K562 (cell line): ENCODE results near the gene CERS6. TPM values are rescaled to one million over a fixed set of nuclear protein-coding genes. Genes with fewer than 3 reads are reported as not detected.

Source experiments
- ATAC-seq: fragments of 200-7000 bp; cut with Tn5 transposase; 3 replicates; pipeline ENCODE4 v1.9.1; 2020; ENCODE audit warnings: moderate library complexity
- BruUV-seq: library from RNA; stranded (reverse); fragments of 400-500 nt; replicated peaks from 2 replicates; lab custom pipeline; 2021; lab: Mats Ljungman, UMichigan
- CTCF ChIA-PET: fragments of 300-600 bp; formaldehyde crosslinking; extraction: SDS; loops from one replicate; lab custom pipeline; 2021; ENCODE audit warnings: low intra/inter-chr PET ratio; lab: Yijun Ruan, JAX
- POLR2A ChIA-PET: fragments of 300-600, 350-650 bp; sonication (Branson Sonifier 250); formaldehyde crosslinking; extraction: SDS; loops from one replicate; lab custom pipeline; 2021; ENCODE audit warnings: antibody characterized with exemption, inconsistent platforms; lab: Yijun Ruan, JAX
- DNase-seq, 4 experiments: peaks; one replicate each; pipeline versions ENCODE4 v3.0.0 to v3.0.0-alpha.2; 2011 to 2018; ENCODE audit warnings: low spot score in 3 of 4, mixed read lengths in 3 of 4; ENCODE audit errors: extremely low read depth in 1 of 4
- FAIRE-seq: peaks from 2 replicates; lab custom pipeline; 2011; peaks lifted over from hg19 to GRCh38; lab: Jason Lieb, UNC
- H2AFZ ChIP-seq: 2 replicates; pipeline ENCODE4 v1.6.0; 2011; ENCODE audit warnings: low read depth, low read length, control low read depth, inconsistent platforms
- H3K27ac ChIP-seq: fragments of 200-600 bp; 3 replicates; pipeline ENCODE4 v1.8.0; 2011; ENCODE audit warnings: low read depth, mild to moderate bottlenecking, control low read depth, inconsistent platforms, low read length, moderate library complexity, mixed read lengths; ENCODE audit errors: extremely low read depth
- H3K27me3 ChIP-seq, 2 experiments: fragments of 300-600 bp in 1 of 2; 2 replicates in 1 of 2; 3 replicates in 1 of 2; pipeline versions ENCODE4 v1.6.0 to v1.8.0; 2011; ENCODE audit warnings: inconsistent platforms in 2 of 2, low read length in 2 of 2, mild to moderate bottlenecking in 1 of 2, mixed read lengths in 1 of 2, moderate library complexity in 1 of 2; ENCODE audit not compliant: control insufficient read depth in 2 of 2, insufficient read depth in 2 of 2
- H3K36me3 ChIP-seq: fragments of 300-600 bp; 3 replicates; pipeline ENCODE4 v1.8.0; 2011; ENCODE audit warnings: mild to moderate bottlenecking, low read length, inconsistent platforms; ENCODE audit not compliant: control insufficient read depth, insufficient read depth
- H3K4me1 ChIP-seq, 2 experiments: fragments of 200-600 bp in 1 of 2; replicated peaks in 1 of 2; 2 replicates in 1 of 2; 3 replicates in 1 of 2; pipeline versions ENCODE4 v1.5.1 to v1.8.0; 2011; ENCODE audit warnings: inconsistent platforms in 2 of 2, low read length in 2 of 2, mild to moderate bottlenecking in 1 of 2, mixed read lengths in 1 of 2, moderate library complexity in 1 of 2; ENCODE audit not compliant: control insufficient read depth in 2 of 2, insufficient read depth in 2 of 2
- H3K4me2 ChIP-seq: 2 replicates; pipeline ENCODE4 v1.6.1; 2011; ENCODE audit warnings: low read length, control low read depth, inconsistent platforms, mixed read lengths; ENCODE audit not compliant: insufficient read depth
- H3K4me3 ChIP-seq: fragments of 200-600 bp; sonication (generic), shearing (Covaris generic); 2 replicates; pipeline ENCODE4 v1.5.1; 2016; ENCODE audit warnings: control low read depth, inconsistent platforms
- H3K79me2 ChIP-seq: fragments of 200-600 bp; 3 replicates; pipeline ENCODE4 v1.8.0; 2011; ENCODE audit warnings: low read length, inconsistent platforms; ENCODE audit not compliant: control insufficient read depth, insufficient read depth
- H3K9ac ChIP-seq, 2 experiments: 2 replicates each; pipeline versions ENCODE4 v1.6.0 to v1.6.1; 2011; ENCODE audit warnings: low read depth in 2 of 2, low read length in 2 of 2, control low read depth in 1 of 2, inconsistent platforms in 1 of 2, mild to moderate bottlenecking in 1 of 2, mixed read lengths in 1 of 2; ENCODE audit not compliant: insufficient read depth in 1 of 2
- H3K9me1 ChIP-seq: one replicate; pipeline ENCODE4 v1.6.0; 2011; ENCODE audit warnings: inconsistent platforms, mild to moderate bottlenecking, low read length, moderate library complexity; ENCODE audit not compliant: control insufficient read depth, insufficient read depth
- H3K9me3 ChIP-seq: replicated peaks from 2 replicates; pipeline ENCODE4 v1.5.1; 2011; ENCODE audit warnings: low read depth, low read length, inconsistent platforms; ENCODE audit not compliant: control insufficient read depth, insufficient read depth
- H4K20me1 ChIP-seq: replicated peaks from 2 replicates; pipeline ENCODE4 v1.6.1; 2011; ENCODE audit warnings: low read length, inconsistent platforms, mixed read lengths; ENCODE audit not compliant: control insufficient read depth, insufficient read depth
- FOSL1 ChIP-seq: fragments of 200-800 bp; sonication (Bioruptor generic); conservative IDR thresholded peaks from 2 replicates; pipeline ENCODE4 v1.6.1; 2016; ENCODE audit warnings: missing genetic modification characterization, missing compliant biosample characterization
- FUS ChIP-seq: fragments of 200-400 bp; formaldehyde crosslinking; optimal IDR thresholded peaks from 2 replicates; pipeline ENCODE3; 2017; ENCODE audit warnings: low read depth, low read length
- HDGF ChIP-seq: fragments of 450-650 bp; IDR thresholded peaks from 2 replicates; pipeline ENCODE4 v1.6.1; 2016
- HSF4 ChIP-seq: fragments of 250-450 bp; sonication (Bioruptor Pico); IDR thresholded peaks from 2 replicates; pipeline ENCODE4 v2.1.2; 2022; ENCODE audit warnings: mild to moderate bottlenecking, moderate library complexity, borderline replicate concordance
- MAFG ChIP-seq: fragments of 450-650 bp; conservative IDR thresholded peaks from 2 replicates; pipeline ENCODE4 v1.6.1; 2016; ENCODE audit warnings: missing genetic modification characterization, missing compliant biosample characterization
- MECOM ChIP-seq: fragments of 250-450 bp; sonication (Bioruptor Pico); IDR thresholded peaks from 2 replicates; pipeline ENCODE4 v1.8.0; 2022; ENCODE audit warnings: inconsistent platforms
- SAP30 ChIP-seq: fragments of 200-600 bp; sonication (generic); IDR thresholded peaks from 2 replicates; pipeline ENCODE4 v1.6.1; 2012; ENCODE audit warnings: borderline replicate concordance, low read depth, mild to moderate bottlenecking, moderate library complexity, low read length, control low read depth, inconsistent platforms; ENCODE audit not compliant: insufficient read depth, poor library complexity, severe bottlenecking
- TAF7 ChIP-seq: fragments of 450-650 bp; IDR thresholded peaks from 2 replicates; pipeline ENCODE4 v1.6.1; 2016; ENCODE audit warnings: missing genetic modification characterization, missing compliant biosample characterization
- ZNF644 ChIP-seq: fragments of 200-800 bp; sonication (Bioruptor generic); IDR thresholded peaks from 2 replicates; pipeline ENCODE4 v1.6.1; 2016; ENCODE audit warnings: low read depth, missing genetic modification characterization, missing compliant biosample characterization
- ZNF77 ChIP-seq: fragments of 250-450 bp; sonication (Bioruptor Pico); IDR thresholded peaks from 2 replicates; pipeline ENCODE4 v1.5.0; 2020
- WGBS: fragments of 100-300 bp; shearing (Covaris generic); methylation state at CpG from one replicate; pipeline ENCODE4 v1.1.6; 2016; ENCODE audit warnings: low coverage, mixed read lengths; ENCODE audit not compliant: insufficient coverage; ENCODE audit errors: missing lambda C conversion rate; 5-methylcytosine and 5-hydroxymethylcytosine counted together
- in situ Hi-C: fragments of 300-500 bp; cut with MboI; formaldehyde crosslinking; loops from 4 replicates; pipeline ENCODE4 v1.15.0; 2018; ENCODE audit warnings: inconsistent platforms, mixed read lengths
- intact Hi-C: fragments of 100-400 bp; cut with micrococcal nuclease; formaldehyde crosslinking; loops from 2 replicates; pipeline ENCODE4 v1.14.2; 2022
- polyA plus RNA-seq, 8 experiments: library from polyadenylated mRNA; depleted of rRNA in 4 of 8; stranded (reverse) in 5 of 8; unstranded in 3 of 8; fragments of >200 nt; fragmentation: Nextera tagmentation in 2 of 8; fragmentation: Illumina TruSeq in 1 of 8; extraction: Ambion mirVana in 2 of 8; extraction: Trizol in 1 of 8; gene quantifications; 2 replicates each; pipeline versions ENCODE4 v1.2.1 to v1.2.3, GENCODE V29; 2011 to 2014; ENCODE audit warnings: inconsistent platforms in 1 of 8, missing spikeins in 1 of 8
- total RNA-seq, 7 experiments: library from RNA; depleted of rRNA in 6 of 7; stranded (reverse); fragments of >200 nt in 6 of 7; fragmentation: Illumina TruSeq in 2 of 7; extraction: Trizol in 2 of 7; gene quantifications; 2 replicates each; pipeline versions ENCODE4 v1.2.1 to v1.2.3, GENCODE V29; 2011 to 2021; ENCODE audit warnings: low replicate concordance in 1 of 7

Gene CERS6
- total and polyA plus RNA-seq, 9 of the 15 experiments (the other 6 are each of a cell fraction or from before 2014, with no cell fraction given): 1.6 to 13.6 (median 11.4) TPM

- Histone ChIP-seq H3K9ac (no peak overlapping the region), H4K20me1 (no peaks in the 10 kb centered on the region), H3K4me2 (no peak overlapping the region), H3K27me3 (no peaks in the 10 kb centered on the region), H3K36me3 (peaks cover 7% of the 10 kb centered on the region; the same call in 2 of the 3 replicates), H3K4me3 (no peak overlapping the region), H3K27ac (no peak overlapping the region)
- intact Hi-C loops (no loop called here), in situ Hi-C loops (no loop called here)
- FAIRE-seq: no peak
- CTCF ChIA-PET: no interaction called here
- WGBS: 52% methylated on average over 1 of the region's 1 CpG
- no peak for ATAC-seq
- no TSS peak for BruUV-seq
- TF ChIP-seq ZNF77 (CRISPR knock-in tag) (no peak), FUS (no peak), SAP30 (no peak), FOSL1 (tag) (no peak), ZNF644 (tag) (no peak), MAFG (tag) (no peak), MECOM (CRISPR knock-in tag) (no peak), HSF4 (no peak), TAF7 (tag) (no peak), HDGF (no peak)
- TF ChIP-seq, all 486 proteins: peak for 0
- Histone ChIP-seq H3K4me1 (peaks cover 5% of the 10 kb centered on the region in 2 experiments; a peak in 3 of 5 replicates), H2AFZ (no peak overlapping the region), H3K79me2 (no peaks in the 10 kb centered on the region), H3K9me3 (peaks cover 10% of the 10 kb centered on the region), H3K9me1 (no peaks in the 10 kb centered on the region)
- DNase-seq: no peak
- POLR2A ChIA-PET: interaction anchor here (0.6 kb wide), 1 partner anchor 9 kb away, joined by 3 read pairs; no protein-coding TSS in a partner anchor
Observed at GRCh38 chr2:168765401-168765800, 309.3 kb downstream of the CERS6 start.
